GM23338 (cell line): ENCODE measurements around the gene KCTD1. TPM values are rescaled to one million over a fixed set of nuclear protein-coding genes. Genes with fewer than 3 reads are reported as not detected.

Experiments used
- ATAC-seq: fragments of 200-7000 bp; cut with Tn5 transposase; 3 replicates; pipeline ENCODE4 v1.9.1; 2020
- DNase-seq: peaks from one replicate; pipeline ENCODE4 v3.0.0-alpha.2; 2015; ENCODE audit warnings: low spot score
- H2AFZ ChIP-seq: fragments of 200-600 bp; sonication (generic); 2 replicates; pipeline ENCODE4 v1.8.0; 2016; ENCODE audit warnings: antibody characterized with exemption, mild to moderate bottlenecking, moderate library complexity
- H3F3A ChIP-seq: fragments of 200-600 bp; sonication (generic); replicated peaks from 2 replicates; pipeline ENCODE4 v1.8.0; 2017; ENCODE audit warnings: antibody characterized with exemption, mixed run types, low read depth
- H3K27ac ChIP-seq: fragments of 200-600 bp; sonication (generic); 2 replicates; pipeline ENCODE4 v1.6.1; 2016; ENCODE audit warnings: low read depth
- H3K27me3 ChIP-seq: fragments of 200-600 bp; sonication (generic); 2 replicates; pipeline ENCODE4 v1.8.0; 2016; ENCODE audit warnings: mild to moderate bottlenecking, mixed run types, moderate library complexity; ENCODE audit not compliant: insufficient read depth
- H3K36me3 ChIP-seq: fragments of 200-600 bp; sonication (generic); 2 replicates; pipeline ENCODE4 v1.8.0; 2016; ENCODE audit warnings: mild to moderate bottlenecking; ENCODE audit not compliant: insufficient read depth
- H3K4me1 ChIP-seq: fragments of 200-600 bp; sonication (generic); 2 replicates; pipeline ENCODE4 v1.8.0; 2016; ENCODE audit warnings: mild to moderate bottlenecking, moderate library complexity; ENCODE audit not compliant: insufficient read depth
- H3K4me2 ChIP-seq: fragments of 200-600 bp; sonication (generic); 2 replicates; pipeline ENCODE4 v1.7.1; 2017; ENCODE audit warnings: mixed run types
- H3K4me3 ChIP-seq: fragments of 200-600 bp; sonication (generic); 2 replicates; pipeline ENCODE4 v1.6.1; 2016; ENCODE audit warnings: mixed run types
- H3K79me2 ChIP-seq: fragments of 200-600 bp; sonication (generic); replicated peaks from 2 replicates; pipeline ENCODE4 v1.8.0; 2017; ENCODE audit warnings: mild to moderate bottlenecking; ENCODE audit not compliant: insufficient read depth
- H3K9me2 ChIP-seq: fragments of 200-600 bp; sonication (generic); 2 replicates; pipeline ENCODE4 v1.8.0; 2017; ENCODE audit not compliant: insufficient read depth
- H4K20me1 ChIP-seq: fragments of 200-600 bp; sonication (generic); replicated peaks from 2 replicates; pipeline ENCODE4 v1.8.0; 2017; ENCODE audit warnings: mild to moderate bottlenecking; ENCODE audit not compliant: insufficient read depth
- H3K27ac Mint-ChIP-seq: 2 replicates; pipeline ENCODE4 v1.8.0; 2020; ENCODE audit warnings: inconsistent platforms, mild to moderate bottlenecking, moderate library complexity, mixed read lengths
- H3K27me3 Mint-ChIP-seq: 3 replicates; pipeline ENCODE4 v1.8.0; 2022; ENCODE audit warnings: low read depth, mild to moderate bottlenecking, moderate library complexity, mixed read lengths, inconsistent platforms; ENCODE audit not compliant: insufficient read depth, poor library complexity
- H3K36me3 Mint-ChIP-seq: 3 replicates; pipeline ENCODE4 v1.8.0; 2021; ENCODE audit warnings: low read depth, mild to moderate bottlenecking, inconsistent platforms, moderate library complexity, mixed read lengths
- H3K4me1 Mint-ChIP-seq: 3 replicates; pipeline ENCODE4 v1.8.0; 2020; ENCODE audit warnings: mild to moderate bottlenecking, inconsistent platforms, mixed read lengths
- H3K4me3 Mint-ChIP-seq: 3 replicates; pipeline ENCODE4 v1.8.0; 2021; ENCODE audit warnings: moderate library complexity, mild to moderate bottlenecking, inconsistent platforms, mixed read lengths
- H3K9me3 Mint-ChIP-seq: 3 replicates; pipeline ENCODE4 v1.8.0; 2020; ENCODE audit warnings: moderate library complexity, mild to moderate bottlenecking, inconsistent platforms, mixed read lengths
- CREB1 ChIP-seq: fragments of 250-450 bp; sonication (Bioruptor Pico); IDR thresholded peaks from 2 replicates; pipeline ENCODE4 v1.5.0; 2020; ENCODE audit warnings: low read depth, mild to moderate bottlenecking, moderate library complexity
- CTCF ChIP-seq, 2 experiments: fragments of 200-600 bp in 1 of 2; sonication (generic) in 1 of 2; conservative IDR thresholded peaks; 2 replicates each; pipeline versions ENCODE4 v1.5.1 to v1.6.1; 2016 to 2017; ENCODE audit warnings: antibody characterized with exemption in 2 of 2, low read depth in 2 of 2, mild to moderate bottlenecking in 2 of 2, moderate library complexity in 1 of 2
- EZH2 ChIP-seq: fragments of 200-600 bp; sonication (generic); IDR thresholded peaks from one replicate; pipeline ENCODE4 v1.8.0; 2017; ENCODE audit warnings: antibody characterized with exemption, mild to moderate bottlenecking, low read depth; ENCODE audit not compliant: unreplicated experiment
- EZH2phosphoT487 ChIP-seq: fragments of 200-600 bp; sonication (generic); IDR thresholded peaks from one replicate; pipeline ENCODE4 v1.8.1; 2018; ENCODE audit warnings: antibody characterized with exemption; ENCODE audit not compliant: unreplicated experiment
- JUNB ChIP-seq: IDR thresholded peaks from one replicate; pipeline ENCODE4 v1.6.1; 2016; ENCODE audit warnings: antibody characterized with exemption; ENCODE audit not compliant: unreplicated experiment
- NANOG ChIP-seq: IDR thresholded peaks from 2 replicates; pipeline ENCODE4 v1.6.1; 2016; ENCODE audit warnings: antibody characterized with exemption, borderline replicate concordance
- REST ChIP-seq: IDR thresholded peaks from one replicate; pipeline ENCODE4 v1.6.1; 2018; ENCODE audit warnings: antibody characterized with exemption; ENCODE audit not compliant: unreplicated experiment
- STAT1 ChIP-seq: IDR thresholded peaks from one replicate; pipeline ENCODE4 v1.6.1; 2016; ENCODE audit warnings: antibody characterized with exemption; ENCODE audit not compliant: unreplicated experiment
- ZNF114 ChIP-seq: fragments of 250-450 bp; sonication (Bioruptor Pico); IDR thresholded peaks from 2 replicates; pipeline ENCODE4 v1.5.0; 2020; ENCODE audit warnings: mild to moderate bottlenecking, moderate library complexity
- ZNF331 ChIP-seq: fragments of 250-450 bp; sonication (Bioruptor Pico); IDR thresholded peaks from 2 replicates; pipeline ENCODE4 v1.5.0; 2020; ENCODE audit warnings: low read depth, mild to moderate bottlenecking, moderate library complexity
- ZNF462 ChIP-seq: fragments of 250-450 bp; sonication (Bioruptor Pico); IDR thresholded peaks from 2 replicates; pipeline ENCODE4 v1.5.0; 2020; ENCODE audit warnings: mild to moderate bottlenecking, moderate library complexity
- polyA plus RNA-seq: library from polyadenylated mRNA; unstranded; fragments of >200 nt; fragmentation: Nextera tagmentation; extraction: Ambion mirVana; gene quantifications from 2 replicates; pipeline ENCODE4 v1.2.1, GENCODE V29; 2016
- total RNA-seq: library from RNA; depleted of rRNA; stranded (reverse); fragments of >200 nt; shearing (Covaris generic); gene quantifications from 2 replicates; pipeline ENCODE4 v1.2.3, GENCODE V29; 2014
- TF ChIP-seq, protein P1 (sequence below): IDR thresholded peaks from 2 replicates; pipeline ENCODE4 v1.6.1; 2016; ENCODE audit warnings: antibody characterized with exemption

Gene KCTD1
- total and polyA plus RNA-seq, 2 experiments from 2014 or later: 7.1 to 20.5 TPM

DNA sequence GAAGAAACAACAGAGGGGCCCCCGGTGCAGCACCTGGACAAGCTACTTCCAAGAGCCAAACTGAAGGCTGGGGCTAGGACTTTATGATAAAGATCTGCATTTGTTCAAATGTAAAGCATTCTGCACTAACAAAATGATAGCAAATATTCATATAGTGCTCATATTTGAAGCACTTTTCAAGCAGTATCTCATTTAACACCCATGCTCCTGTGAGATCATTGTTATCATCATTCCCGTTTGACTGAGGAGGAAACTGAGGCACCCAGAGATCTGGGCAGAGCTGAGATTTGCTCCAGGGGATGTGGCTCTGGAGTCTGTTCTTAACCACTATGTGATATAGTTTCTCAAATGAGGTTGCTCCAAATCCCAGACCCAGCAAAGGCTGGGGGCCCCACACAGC is 9.8 kb downstream of the KCTD1 start (continued):
- TF ChIP-seq EZH2phosphoT487 (no peak), CTCF (conservative IDR thresholded peaks at IDR 0.05; ENCODE audit: low read depth in 2 of 2) (no peak), ZNF331 (CRISPR knock-in tag) (no peak), NANOG (no peak)

DNA sequence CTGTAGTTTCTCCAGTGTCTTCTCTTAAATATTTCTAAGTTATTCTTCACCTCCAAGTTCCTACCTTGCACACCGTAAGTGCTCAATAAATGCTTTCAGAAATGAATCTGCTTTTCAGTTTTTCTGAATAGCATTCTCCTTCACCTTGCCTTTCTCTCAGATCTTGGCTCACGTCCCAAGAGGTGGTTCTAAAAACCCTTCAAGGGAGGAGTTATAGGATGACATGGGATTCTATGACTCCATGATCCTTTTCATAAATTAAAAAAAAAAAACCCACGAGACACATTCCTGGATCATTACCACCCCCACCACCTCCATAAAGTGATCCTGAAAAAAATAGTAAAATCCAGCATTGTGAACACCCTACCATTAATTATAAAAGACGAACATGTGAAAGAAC is 11.7 kb downstream of the KCTD1 start:
- Mint-ChIP-seq H3K4me3 (no peak overlapping the region), H3K4me1 (peaks cover 24% of the 10 kb centered on the region), H3K27ac (no peak overlapping the region), H3K27me3 (peaks cover 2% of the 10 kb centered on the region), H3K9me3 (no peaks in the 10 kb centered on the region), H3K36me3 (no peaks in the 10 kb centered on the region)
- H3K4me2 ChIP-seq: no peak overlapping the region
- H3K9me2 ChIP-seq: no peaks in the 10 kb centered on the region
- peaks cover under 1% of the 10 kb centered on the region; the same call in 1 of the 2 replicates for H4K20me1 ChIP-seq
- H3K27ac ChIP-seq: no peak overlapping the region
- ATAC-seq (no peak), DNase-seq (no peak)
- 0 out of 2 replicates have a peak, but pooled peaks cover 13% of the 10 kb centered on the region for H3K79me2 ChIP-seq
- no peak overlapping the region for H3K4me3 ChIP-seq
- H3K36me3 ChIP-seq: no peaks in the 10 kb centered on the region
- no peaks in the 10 kb centered on the region for H3K27me3 ChIP-seq
- no peaks in the 10 kb centered on the region for H3F3A ChIP-seq
- H3K4me1 ChIP-seq: peaks cover 12% of the 10 kb centered on the region; the same call in 1 of the 2 replicates
- H2AFZ ChIP-seq: no peak overlapping the region
- TF ChIP-seq REST (no peak), ZNF462 (CRISPR knock-in tag) (no peak), JUNB (no peak), NANOG (no peak), EZH2 (no peak), STAT1 (no peak), ZNF331 (CRISPR knock-in tag) (no peak), CREB1 (CRISPR knock-in tag) (no peak), ZNF114 (CRISPR knock-in tag) (no peak), EZH2phosphoT487 (no peak)
- TF ChIP-seq, protein P1, sequence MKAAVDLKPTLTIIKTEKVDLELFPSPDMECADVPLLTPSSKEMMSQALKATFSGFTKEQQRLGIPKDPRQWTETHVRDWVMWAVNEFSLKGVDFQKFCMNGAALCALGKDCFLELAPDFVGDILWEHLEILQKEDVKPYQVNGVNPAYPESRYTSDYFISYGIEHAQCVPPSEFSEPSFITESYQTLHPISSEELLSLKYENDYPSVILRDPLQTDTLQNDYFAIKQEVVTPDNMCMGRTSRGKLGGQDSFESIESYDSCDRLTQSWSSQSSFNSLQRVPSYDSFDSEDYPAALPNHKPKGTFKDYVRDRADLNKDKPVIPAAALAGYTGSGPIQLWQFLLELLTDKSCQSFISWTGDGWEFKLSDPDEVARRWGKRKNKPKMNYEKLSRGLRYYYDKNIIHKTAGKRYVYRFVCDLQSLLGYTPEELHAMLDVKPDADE: no peak
